Brain microvascular endothelial cell (primary cell): ENCODE results near the gene MIAT.
"Not testable (repeated sequence)": the region's sequence is repeated elsewhere in the genome, so short reads cannot be mapped to it uniquely, and the experiment has no call there.

ENCODE experiments used
- DNase-seq: peaks from one replicate; pipeline ENCODE4 v3.0.0-alpha.2; 2020
- H3K27ac ChIP-seq: fragments of 250-450 bp; sonication (Bioruptor Pico); 2 replicates; pipeline ENCODE4 v1.5.1; 2020; ENCODE audit warnings: mild to moderate bottlenecking, moderate library complexity
- H3K27me3 ChIP-seq: fragments of 250-450 bp; sonication (Bioruptor Pico); replicated peaks from 2 replicates; pipeline ENCODE4 v1.5.1; 2020; ENCODE audit warnings: mild to moderate bottlenecking
- H3K36me3 ChIP-seq: fragments of 250-450 bp; sonication (Bioruptor Pico); replicated peaks from 2 replicates; pipeline ENCODE4 v1.5.1; 2020; ENCODE audit warnings: mild to moderate bottlenecking
- H3K4me3 ChIP-seq: 2 replicates; pipeline ENCODE4 v1.5.1; 2011; ENCODE audit warnings: low read depth, mild to moderate bottlenecking, control low read depth, low read length, moderate library complexity
- in situ Hi-C: cut with HindIII; loops from 2 replicates; pipeline ENCODE4 v1.10.0; 2017; ENCODE audit warnings: low sequenced_read_pairs, low pct_ligation_motif_present
- TF ChIP-seq, protein P1 (sequence below): IDR thresholded peaks from 2 replicates; pipeline ENCODE4 v1.5.1; 2011; ENCODE audit warnings: low read depth, mild to moderate bottlenecking, moderate library complexity, low read length, control low read depth, inconsistent platforms; ENCODE audit errors: missing control alignments

MIAT gene

DNA sequence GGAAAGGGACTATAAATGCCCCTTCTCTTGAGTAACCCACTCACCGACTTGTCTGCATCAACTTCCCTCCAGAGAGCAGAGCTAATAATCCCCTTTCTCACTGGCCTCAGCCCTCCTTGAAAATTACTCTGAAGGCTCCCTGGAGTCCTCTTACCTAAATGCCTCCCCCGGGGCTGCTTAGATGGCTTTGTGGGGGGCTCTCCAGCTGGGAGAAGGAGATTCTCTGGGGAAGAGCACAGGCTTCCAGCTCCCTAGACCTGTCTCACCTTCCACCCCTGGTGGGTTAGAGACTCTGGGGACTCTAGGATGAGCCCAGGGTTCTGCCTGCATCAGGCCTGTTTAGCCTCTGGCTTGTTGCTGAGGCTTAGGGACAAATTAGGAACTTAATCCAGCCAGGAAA is 39.8 kb downstream of the MIAT start:
- Histone ChIP-seq H3K36me3 (peaks cover 4% of the 10 kb centered on the region), H3K4me3 (no peak overlapping the region), H3K27ac (no peak overlapping the region), H3K27me3 (no peaks in the 10 kb centered on the region)
- DNase-seq: no peak
- TF ChIP-seq, protein P1, sequence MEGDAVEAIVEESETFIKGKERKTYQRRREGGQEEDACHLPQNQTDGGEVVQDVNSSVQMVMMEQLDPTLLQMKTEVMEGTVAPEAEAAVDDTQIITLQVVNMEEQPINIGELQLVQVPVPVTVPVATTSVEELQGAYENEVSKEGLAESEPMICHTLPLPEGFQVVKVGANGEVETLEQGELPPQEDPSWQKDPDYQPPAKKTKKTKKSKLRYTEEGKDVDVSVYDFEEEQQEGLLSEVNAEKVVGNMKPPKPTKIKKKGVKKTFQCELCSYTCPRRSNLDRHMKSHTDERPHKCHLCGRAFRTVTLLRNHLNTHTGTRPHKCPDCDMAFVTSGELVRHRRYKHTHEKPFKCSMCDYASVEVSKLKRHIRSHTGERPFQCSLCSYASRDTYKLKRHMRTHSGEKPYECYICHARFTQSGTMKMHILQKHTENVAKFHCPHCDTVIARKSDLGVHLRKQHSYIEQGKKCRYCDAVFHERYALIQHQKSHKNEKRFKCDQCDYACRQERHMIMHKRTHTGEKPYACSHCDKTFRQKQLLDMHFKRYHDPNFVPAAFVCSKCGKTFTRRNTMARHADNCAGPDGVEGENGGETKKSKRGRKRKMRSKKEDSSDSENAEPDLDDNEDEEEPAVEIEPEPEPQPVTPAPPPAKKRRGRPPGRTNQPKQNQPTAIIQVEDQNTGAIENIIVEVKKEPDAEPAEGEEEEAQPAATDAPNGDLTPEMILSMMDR: no peak
- in situ Hi-C loops: no loop called here

DNA sequence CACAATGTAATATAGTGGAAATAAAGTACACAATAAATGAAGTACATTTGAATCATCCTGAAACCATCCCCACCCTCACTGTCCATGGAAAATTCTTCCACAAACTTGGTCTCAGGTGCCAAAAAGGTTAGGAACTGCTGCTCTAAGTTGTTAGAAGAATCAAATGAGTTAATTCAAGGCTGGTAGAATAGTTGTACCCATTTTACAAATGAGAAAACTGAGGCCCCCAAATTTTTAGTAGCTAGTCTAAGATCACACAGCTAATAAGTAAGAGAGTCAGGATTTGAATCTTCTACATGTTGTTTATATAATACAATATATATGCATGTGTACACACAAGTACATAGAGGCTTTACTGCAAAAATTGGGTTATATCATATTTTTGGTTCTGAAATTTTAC is 43.1 kb downstream of the MIAT start:
- TF ChIP-seq, protein P1: no peak
- in situ Hi-C loops: no loop called here
- H3K36me3 ChIP-seq: peaks cover 4% of the 10 kb centered on the region
- no peak overlapping the region for H3K27ac ChIP-seq
- no peaks in the 10 kb centered on the region for H3K27me3 ChIP-seq
- no peak overlapping the region for H3K4me3 ChIP-seq
- no peak for DNase-seq

DNA sequence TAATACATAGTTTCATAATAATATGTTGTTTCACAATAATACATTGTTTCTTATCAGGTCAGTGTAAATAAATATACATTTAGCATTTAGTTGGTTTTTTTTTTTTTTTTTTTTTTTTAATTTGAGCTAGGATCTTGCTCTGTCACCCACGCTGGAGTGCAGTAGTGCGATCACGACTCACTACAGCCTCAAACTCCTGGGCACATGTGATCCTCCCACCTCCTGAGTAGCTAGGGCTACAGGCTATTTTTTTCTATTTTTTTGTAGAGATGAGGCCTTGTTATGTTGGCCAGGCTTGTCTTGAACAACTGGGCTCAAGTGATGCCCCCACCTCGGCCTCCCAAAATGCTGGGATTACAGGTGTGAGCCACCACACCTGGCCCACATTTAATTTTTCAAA is 43.5 kb downstream of the MIAT start:
- Histone ChIP-seq H3K27ac (no peak overlapping the region), H3K36me3 (peaks cover 4% of the 10 kb centered on the region), H3K4me3 (no peak overlapping the region), H3K27me3 (no peaks in the 10 kb centered on the region)
- no peak for DNase-seq
- in situ Hi-C loops: no loop called here
- TF ChIP-seq, protein P1: no peak

DNA sequence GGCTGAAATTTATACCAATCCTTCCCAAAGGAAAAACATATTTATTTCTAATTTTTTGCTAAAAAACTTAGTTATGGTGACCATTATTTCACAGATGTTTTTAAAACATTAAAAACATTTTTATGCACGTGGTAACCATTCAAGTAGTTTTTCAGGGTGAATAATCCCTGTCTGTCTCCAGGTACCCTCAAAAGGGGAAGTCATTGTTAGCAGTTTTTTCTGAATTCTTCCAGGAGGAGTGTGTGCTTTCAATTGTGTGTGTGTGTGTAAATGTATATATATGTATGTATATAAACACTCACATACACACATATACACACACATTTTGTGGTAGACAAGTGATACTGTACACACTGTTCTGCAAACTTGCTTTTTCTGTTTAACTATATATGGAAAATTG is 43.9 kb downstream of the MIAT start:
- no peak overlapping the region for H3K4me3 ChIP-seq
- TF ChIP-seq, protein P1: no peak
- no peak overlapping the region for H3K27ac ChIP-seq
- peaks cover 4% of the 10 kb centered on the region for H3K36me3 ChIP-seq
- in situ Hi-C loops: no loop called here
- H3K27me3 ChIP-seq: no peaks in the 10 kb centered on the region
- no peak for DNase-seq

DNA sequence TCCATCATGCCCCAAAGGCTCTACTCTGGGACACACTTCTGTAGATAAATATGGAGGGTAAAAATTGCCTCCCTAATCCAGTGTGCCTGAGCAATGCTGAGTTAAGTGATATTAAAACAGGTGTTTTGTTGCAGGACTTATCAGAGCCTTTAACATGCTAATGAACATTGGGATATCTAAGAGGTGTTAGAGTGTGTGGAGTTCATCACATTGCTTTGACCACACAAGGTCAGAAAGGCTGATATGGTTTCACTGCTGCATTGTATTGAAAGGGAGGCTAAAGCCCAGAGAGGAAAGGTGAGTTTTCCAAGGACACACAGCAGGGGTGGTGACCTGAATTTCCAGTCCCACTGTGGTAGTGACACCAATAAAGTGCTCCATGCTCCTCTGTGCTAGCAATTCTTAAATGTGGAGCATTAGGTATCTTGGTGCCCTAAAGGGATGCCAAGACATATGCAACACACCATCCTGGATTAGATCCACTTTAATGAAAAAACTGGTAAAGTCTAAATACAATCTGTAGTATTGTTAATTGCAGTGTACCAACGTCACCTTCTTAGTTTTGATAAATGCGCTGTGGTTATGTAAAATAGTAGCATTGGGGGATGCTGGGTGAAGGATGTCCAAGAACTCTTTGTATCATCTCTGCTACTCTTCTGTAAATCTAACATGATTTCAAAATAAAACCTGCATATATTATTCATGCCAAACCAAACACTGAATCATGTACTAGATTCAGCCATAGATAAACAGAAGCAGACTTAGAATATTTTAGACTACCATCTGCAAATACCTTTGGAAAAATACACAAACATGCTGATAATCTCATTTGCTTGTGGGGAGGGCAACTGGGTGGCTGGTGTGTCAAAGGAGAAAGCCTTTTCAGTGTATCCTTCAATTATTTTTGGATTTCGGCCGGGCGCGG is 45.8 kb downstream of the MIAT start:
- no peak overlapping the region for H3K27ac ChIP-seq
- in situ Hi-C loops: no loop called here
- no peak for DNase-seq
- H3K27me3 ChIP-seq: no peaks in the 10 kb centered on the region
- TF ChIP-seq, protein P1: no peak
- no peak overlapping the region for H3K4me3 ChIP-seq
- peaks cover 4% of the 10 kb centered on the region for H3K36me3 ChIP-seq

DNA sequence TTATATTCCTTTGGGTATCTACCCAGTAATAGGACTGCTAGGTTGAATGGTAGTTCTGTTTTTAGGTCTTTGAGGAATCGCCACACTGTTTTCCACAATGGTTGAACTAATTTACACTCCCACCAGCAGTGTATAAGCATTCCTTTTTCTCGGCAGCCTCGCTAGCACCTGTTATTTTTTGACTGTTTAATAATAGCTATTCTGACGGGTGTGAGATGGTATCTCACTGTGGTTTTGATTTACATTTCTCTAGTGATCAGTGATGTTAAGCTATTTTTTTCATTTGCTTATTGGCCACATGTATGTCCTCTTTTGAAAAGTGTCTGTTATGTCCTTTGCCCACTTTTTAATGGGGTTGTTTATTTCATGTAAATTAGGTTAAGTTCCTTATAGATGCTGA is 48.0 kb downstream of the MIAT start:
- in situ Hi-C loops, H3K4me3 ChIP-seq, H3K36me3 ChIP-seq, H3K27ac ChIP-seq, DNase-seq, H3K27me3 ChIP-seq: not testable (repeated sequence)
